ENCODE results near the gene HOXB5. TPM values are rescaled to one million over a fixed set of nuclear protein-coding genes. Genes with fewer than 3 reads are reported as not detected.

HOXB5 gene
- total RNA-seq, 4 donors from 2014 or later: 0.11 to 1.6 (median 0.49) TPM; not detected in 1

- Histone ChIP-seq H3K9me3 (no peaks in the 10 kb centered on the region), H3K4me3 (replicated peaks in 1 of 3) (no peak overlapping the region), H3K4me1 (peaks cover 0 to 8% of the 10 kb centered on the region in 2 donors), H3K27ac (no peak overlapping the region), H3K27me3 (peaks cover 60% of the 10 kb centered on the region), H3K36me3 (no peaks in the 10 kb centered on the region)
- intact Hi-C loops (cut with DNase I): no loop called here
- TF ChIP-seq CTCF (IDR thresholded peaks at IDR 0.05) (no peak), POLR2A (IDR thresholded peaks at IDR 0.05) (no peak)
- no peak for DNase-seq
- WGBS, 2 donors: 9 to 10% methylated on average over 21 of the region's 21 CpGs
These were observed 10.6 kb upstream of the HOXB5 start for GRCh38 chr17:48603959-48604769.

- WGBS, 2 donors: 10 to 11% methylated on average over 32 to 35 of the region's 35 CpGs
- no peaks in the 10 kb centered on the region for H3K36me3 ChIP-seq
- intact Hi-C loops (cut with DNase I): no loop called here
- peaks cover 5 to 17% of the 10 kb centered on the region in 2 donors for H3K4me1 ChIP-seq
- peaks cover 79% of the 10 kb centered on the region for H3K27me3 ChIP-seq
- no peak overlapping the region for H3K27ac ChIP-seq
- H3K9me3 ChIP-seq: no peaks in the 10 kb centered on the region
- no peak for DNase-seq
- no peak overlapping the region for H3K4me3 ChIP-seq (replicated peaks in 1 of 3)
- TF ChIP-seq POLR2A (IDR thresholded peaks at IDR 0.05): no peak
- TF ChIP-seq CTCF (IDR thresholded peaks at IDR 0.05): no peak
These were observed 8.2 kb upstream of the HOXB5 start for GRCh38 chr17:48601539-48602425.

- Histone ChIP-seq H3K4me3 (replicated peaks in 1 of 3) (no peak overlapping the region), H3K36me3 (no peaks in the 10 kb centered on the region), H3K27ac (no peak overlapping the region), H3K9me3 (no peaks in the 10 kb centered on the region), H3K27me3 (peaks cover 79% of the 10 kb centered on the region), H3K4me1 (peaks cover 5 to 20% of the 10 kb centered on the region in 2 donors)
- intact Hi-C loops (cut with DNase I): no loop called here
- TF ChIP-seq POLR2A (IDR thresholded peaks at IDR 0.05): no peak
- DNase-seq: no peak
- 18 to 19% methylated on average over 4 of the region's 4 CpGs for WGBS, 2 donors
These were observed 7.6 kb upstream of the HOXB5 start for GRCh38 chr17:48601207-48601538.

- Histone ChIP-seq H3K27ac (no peak overlapping the region), H3K27me3 (peaks cover 79% of the 10 kb centered on the region), H3K36me3 (no peaks in the 10 kb centered on the region), H3K4me1 (peaks cover 5 to 22% of the 10 kb centered on the region in 2 donors), H3K9me3 (no peaks in the 10 kb centered on the region), H3K4me3 (replicated peaks in 1 of 3) (no peak overlapping the region)
- 37 to 51% methylated on average over 17 of the region's 17 CpGs for WGBS, 2 donors
- intact Hi-C loops (cut with DNase I): no loop called here
- TF ChIP-seq POLR2A (IDR thresholded peaks at IDR 0.05) (no peak), CTCF (IDR thresholded peaks at IDR 0.05) (no peak)
- DNase-seq: no peak
These were observed 6.9 kb upstream of the HOXB5 start for GRCh38 chr17:48600244-48601098.

- H3K27me3 ChIP-seq: peaks cover 76% of the 10 kb centered on the region
- no peaks in the 10 kb centered on the region for H3K36me3 ChIP-seq
- H3K4me3 ChIP-seq (replicated peaks in 1 of 3): no peak overlapping the region
- no peak for DNase-seq
- H3K4me1 ChIP-seq: peaks cover 5 to 22% of the 10 kb centered on the region in 2 donors
- intact Hi-C loops (cut with DNase I): loop anchor here (10.0 kb wide), 1 partner anchor 395 kb away; the partner anchor contains the start of gene IGF2BP1
- WGBS, 2 donors: 38 to 54% methylated on average over 5 of the region's 5 CpGs
- no peaks in the 10 kb centered on the region for H3K9me3 ChIP-seq
- H3K27ac ChIP-seq: no peak overlapping the region
- TF ChIP-seq CTCF (IDR thresholded peaks at IDR 0.05): no peak
These were observed 5.8 kb upstream of the HOXB5 start for GRCh38 chr17:48599354-48599753.
